Colon (tissue), 2 donors: ENCODE results near the gene TENM4.
"Not testable (repeated sequence)": the region's sequence is repeated elsewhere in the genome, so short reads cannot be mapped to it uniquely, and the experiment has no call there.

ENCODE experiments used
- FAIRE-seq: peaks from 2 replicates; lab custom pipeline; 2012; peaks lifted over from hg19 to GRCh38; lab: Jason Lieb, UNC
- donor health status: control.
- donor health status: control.

The TENM4 gene

DNA sequence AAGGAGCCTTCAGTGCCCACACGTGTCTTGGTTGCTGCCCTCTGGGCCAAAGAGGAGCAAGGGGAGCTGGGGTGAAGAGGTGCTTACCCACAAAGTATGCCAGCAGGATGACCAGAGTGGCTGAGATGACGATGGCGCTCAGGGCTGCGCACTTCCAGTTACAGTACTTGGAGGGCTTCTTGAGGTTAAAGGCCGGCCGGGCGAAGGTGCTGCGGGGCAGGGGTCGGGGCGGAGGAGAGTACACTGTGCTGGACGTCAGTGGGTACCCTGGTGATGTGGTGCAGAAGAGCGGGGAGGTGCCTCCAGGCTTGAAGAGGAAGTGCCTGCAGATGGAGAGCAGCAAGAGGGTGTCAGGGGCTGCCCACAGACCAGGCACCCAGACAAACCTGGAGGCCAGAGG lies 551.1 kb downstream of the TENM4 start:
- FAIRE-seq = no peak

DNA sequence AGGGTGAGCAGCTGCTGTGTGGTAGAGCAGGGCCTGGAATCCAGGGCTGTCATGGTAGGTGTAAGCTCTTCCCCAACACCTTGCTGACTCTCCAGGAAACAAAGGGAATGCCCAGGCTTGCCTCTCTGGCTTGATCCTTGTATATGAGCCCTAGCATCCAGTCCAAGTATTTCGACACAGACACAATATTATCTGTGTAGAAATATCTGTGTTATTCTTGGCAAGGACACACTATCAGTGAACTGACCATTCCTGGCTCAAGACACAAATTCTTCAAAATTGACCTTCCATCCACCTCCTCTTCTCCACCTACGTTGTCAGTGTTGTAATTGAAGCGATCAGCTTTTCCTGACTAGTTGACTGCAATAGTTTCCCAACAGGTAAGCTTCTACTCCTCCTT lies 554.2 kb downstream of the TENM4 start:
- no peak for FAIRE-seq

DNA sequence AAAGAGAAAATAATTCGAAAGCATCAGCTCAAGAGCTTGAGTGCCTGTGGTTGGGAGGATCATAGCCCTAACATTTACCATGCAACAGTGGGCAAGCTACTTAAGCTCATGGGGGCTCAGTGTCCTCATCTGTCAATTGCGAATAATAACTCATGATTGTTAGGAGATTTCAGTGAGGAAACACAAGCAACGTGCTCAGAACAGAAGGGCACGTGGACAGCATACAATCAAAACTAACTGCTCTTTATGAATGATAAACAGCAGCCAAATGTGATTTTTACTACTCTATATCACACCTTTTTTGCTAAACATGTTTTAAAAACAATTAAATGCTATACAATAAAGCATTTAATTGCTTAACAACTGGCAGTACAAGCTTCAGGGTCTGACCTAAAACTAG lies 556.1 kb downstream of the TENM4 start:
- no peak for FAIRE-seq

DNA sequence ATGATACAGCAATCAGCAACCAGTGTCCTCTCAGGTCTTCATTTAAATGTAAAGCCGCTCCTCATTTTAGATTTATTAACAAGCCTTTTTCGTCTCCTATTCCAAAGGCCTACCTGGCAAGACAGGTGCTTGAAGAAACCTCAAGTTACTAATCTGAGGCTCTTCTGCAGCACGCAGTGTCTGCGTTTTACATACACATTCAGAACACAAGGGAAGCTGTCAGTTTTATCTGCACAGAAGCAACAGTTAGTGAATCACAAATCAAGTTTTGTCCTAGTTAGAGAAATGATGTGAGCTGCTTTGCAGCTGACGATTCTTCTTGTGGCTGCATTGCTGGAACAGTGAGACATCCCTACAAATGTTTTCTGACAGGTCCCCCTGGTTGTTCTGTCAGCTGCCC lies 557.3 kb downstream of the TENM4 start:
- no peak for FAIRE-seq

DNA sequence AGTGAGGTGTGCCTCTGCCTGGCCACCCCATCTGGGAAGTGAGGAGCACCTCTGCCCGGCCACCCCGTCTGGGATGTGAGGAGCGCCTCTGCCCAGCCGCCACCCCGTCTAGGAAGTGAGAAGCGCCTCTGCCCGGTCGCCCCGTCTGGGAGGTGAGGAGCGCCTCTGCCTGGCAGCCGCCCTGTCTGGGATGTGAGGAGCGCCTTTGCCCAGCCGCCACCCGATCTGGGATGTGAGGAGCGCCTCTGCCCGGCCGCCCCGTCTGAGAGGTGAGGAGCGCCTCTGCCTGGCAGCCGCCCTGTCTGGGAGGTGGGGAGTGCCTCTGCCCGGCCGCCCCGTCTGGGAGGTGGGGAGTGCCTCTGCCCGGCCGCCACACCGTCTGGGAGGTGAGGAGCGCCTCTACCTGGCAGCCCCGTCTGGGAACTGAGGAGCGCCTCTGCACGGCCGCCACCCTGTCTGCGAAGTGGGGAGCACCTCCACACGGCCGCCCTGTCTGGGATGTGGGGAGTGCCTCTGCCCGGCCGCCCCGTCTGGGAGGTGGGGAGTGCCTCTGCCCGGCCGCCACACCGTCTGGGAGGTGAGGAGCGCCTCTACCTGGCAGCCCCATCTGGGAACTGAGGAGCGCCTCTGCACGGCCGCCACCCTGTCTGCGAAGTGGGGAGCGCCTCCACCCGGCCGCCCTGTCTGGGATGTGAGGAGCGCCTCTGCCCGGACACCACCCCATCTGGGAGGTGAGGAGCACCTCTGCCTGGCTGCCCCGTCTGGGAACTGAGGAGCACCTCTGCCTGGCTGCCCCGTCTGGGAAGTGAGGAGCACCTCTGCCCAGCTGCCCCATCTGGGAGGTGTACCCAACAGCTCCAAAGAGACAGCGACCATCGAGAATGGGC lies 561.5 kb downstream of the TENM4 start:
- not testable (repeated sequence) for FAIRE-seq

DNA sequence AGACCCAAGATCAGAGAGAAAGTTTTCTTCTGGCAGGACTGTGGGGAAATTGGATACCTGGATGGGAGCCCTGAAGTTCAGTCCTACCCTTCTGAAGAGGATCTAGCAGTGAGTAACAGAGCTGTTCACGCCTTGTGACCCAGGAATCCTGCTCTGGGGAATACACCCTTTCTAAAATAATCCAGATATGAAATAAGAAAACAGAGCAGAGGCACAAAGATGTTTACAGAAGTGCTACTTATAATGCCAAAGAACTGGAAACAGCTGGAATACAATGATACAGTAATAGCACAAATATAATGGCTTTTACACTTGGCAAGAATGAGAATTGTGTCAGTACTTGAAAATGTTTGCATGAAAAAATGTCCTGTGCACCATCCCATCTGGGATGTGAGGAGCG lies 562.2 kb downstream of the TENM4 start:
- no peak for FAIRE-seq

DNA sequence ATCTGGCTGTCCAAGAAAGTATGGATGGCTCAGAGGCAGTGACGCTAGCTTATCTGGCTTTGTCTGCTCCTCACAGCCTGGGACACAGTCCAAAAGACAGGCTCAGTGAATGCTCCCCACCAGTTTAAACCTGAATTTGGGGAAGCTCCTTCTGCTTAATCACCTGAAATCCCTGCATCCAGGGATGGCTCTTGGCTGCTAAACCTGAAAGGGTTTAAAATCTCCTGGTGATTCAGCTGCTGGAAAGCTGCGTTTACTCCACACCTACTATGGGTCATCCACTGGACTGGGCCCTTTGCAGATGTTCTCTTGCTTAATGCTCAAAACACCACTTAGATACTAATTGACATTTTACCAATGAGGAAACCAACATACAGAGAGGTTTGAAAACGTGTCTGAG lies 564.2 kb downstream of the TENM4 start:
- no peak for FAIRE-seq

DNA sequence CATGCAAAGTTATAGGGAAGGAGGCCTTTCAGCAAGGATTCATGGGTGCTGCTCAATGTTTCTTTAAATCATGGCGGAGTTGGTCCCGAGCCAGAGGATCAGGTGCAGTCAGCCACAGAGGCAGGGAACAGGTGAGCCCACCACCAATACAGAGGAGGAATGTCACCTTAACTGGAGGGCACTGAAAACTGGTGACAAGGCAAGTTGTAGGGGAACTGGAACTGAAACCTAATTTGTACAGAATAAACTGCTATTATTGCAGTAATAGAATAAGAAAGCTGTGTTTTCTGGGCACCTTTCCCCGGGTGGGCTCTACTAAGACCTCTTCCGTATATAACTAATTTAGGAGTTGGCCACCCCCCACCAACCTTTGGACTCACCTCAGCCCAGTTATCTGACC lies 570.2 kb downstream of the TENM4 start:
- FAIRE-seq = no peak

DNA sequence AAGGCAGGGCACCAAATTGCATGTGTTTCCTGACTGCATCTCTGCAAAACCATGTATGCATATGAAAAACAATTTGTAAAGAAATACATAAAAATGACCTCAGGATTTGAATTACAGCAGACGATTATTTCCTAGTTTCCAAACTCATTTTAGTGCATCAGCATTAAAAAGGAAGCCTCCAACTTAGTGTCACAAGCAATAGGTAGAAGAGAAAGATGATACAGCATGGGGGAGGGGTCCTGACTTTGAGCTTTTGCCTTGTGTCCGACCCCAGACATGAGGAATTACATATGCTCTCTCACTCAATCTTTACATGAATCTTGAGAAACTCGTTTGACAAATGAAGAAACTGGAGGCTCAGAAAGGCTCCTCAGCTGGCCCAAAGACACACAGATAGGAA lies 571.5 kb downstream of the TENM4 start:
- no peak for FAIRE-seq

DNA sequence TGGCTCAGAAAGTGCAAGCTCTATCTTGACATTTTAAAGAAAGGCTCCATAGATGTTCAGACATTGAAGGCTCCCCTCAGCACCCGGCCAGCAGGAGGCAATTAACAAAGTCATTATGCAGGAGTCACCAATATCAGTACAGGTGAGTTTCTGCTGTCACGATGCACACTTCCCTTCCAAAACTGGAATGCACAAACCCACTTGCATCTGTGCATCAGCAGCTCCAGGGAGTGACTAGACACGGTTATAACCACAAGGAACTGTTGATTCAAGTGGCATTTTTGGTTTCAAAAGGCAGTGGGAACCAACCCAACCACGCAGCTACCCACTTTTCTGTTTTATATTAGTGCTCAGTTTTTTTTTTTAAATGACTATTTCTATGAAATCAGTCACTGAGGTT lies 572.3 kb downstream of the TENM4 start:
- FAIRE-seq = no peak

DNA sequence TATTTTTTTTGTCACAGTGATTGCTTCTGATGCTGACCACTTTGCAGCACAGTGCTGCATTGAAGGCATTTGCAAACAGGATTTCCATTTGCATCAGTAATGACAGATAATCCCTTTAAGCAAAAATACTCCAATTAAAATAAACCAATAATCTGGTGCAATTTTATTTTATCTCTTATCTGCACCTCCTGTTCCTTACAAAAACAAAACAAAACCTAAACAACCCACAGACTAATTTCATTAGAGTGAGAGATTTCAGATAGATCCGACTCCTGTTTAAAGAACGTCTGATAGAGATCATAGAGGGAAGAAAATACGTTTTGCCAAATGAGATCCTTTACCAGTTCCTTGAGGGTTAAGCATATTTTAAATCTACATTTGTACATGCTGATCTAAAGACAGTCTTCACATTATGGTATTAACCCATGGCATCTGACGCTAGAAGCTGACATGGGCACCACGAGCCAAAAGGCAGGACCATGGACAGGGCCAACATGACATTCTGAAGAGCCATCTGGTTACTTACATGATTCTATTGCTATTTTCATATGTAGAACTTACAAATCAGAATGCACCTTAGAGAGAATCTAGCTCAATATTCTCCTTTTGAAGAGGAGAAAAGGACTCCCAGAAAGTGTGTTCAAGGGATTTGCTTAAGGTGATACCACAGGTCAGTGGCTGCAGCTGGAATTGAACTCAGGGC lies 580.0 kb downstream of the TENM4 start:
- FAIRE-seq = no peak

DNA sequence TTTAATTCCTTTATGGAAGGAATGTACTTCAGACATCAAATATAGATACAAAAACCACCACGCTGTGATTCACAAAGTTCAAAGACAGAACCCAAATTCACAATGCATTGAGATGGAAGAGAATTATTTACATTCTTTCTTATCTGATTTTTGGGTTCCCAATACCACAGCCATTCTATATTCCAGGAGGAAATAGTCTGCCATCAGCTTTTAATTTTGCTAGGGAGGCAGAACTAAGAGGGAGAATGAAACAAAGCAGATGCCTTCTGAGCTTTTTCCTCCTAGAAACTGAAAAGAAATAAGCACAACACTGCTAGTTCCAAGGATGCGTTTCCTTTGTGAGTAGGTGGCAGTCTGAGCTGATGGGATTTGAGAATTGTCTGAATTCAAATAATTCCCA lies 583.1 kb downstream of the TENM4 start:
- no peak for FAIRE-seq

DNA sequence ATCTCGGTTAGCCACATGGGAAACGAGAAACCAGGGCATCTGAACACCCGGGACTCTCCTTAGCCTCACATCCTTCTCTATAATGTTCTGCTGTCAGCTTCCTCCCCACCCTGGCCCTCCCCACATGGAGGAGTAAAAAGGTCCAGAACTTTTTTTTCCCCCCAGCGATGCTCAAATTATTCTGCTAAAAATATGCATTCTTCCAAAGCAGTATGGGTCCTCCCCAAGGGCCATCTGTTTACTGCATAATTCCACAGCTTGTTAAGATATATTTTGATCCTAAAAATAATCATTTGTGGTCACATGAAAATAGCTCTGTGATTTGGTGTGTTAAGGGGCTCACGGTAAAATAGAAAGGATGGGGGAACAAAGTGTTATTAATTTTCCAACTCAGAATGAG lies 584.6 kb downstream of the TENM4 start:
- FAIRE-seq = no peak

DNA sequence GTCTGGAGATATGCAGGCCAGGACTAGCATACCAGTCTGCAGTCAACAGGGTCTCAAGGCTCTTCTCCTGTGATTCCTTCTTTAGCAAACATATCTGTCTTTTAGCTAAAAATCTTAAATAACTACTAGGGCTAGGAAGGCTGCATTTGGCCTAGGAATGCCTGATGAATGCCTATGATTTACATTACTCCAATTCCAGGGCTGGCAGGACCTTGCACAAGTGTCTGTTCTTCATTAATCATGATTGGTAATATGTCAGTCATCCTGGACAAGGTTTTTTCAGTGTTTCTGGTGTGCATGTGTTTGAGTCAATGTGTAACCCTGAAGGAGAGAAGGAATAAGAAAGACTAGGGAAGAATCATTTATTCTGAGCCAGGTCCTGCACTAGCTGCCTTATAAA lies 585.7 kb downstream of the TENM4 start:
- no peak for FAIRE-seq

DNA sequence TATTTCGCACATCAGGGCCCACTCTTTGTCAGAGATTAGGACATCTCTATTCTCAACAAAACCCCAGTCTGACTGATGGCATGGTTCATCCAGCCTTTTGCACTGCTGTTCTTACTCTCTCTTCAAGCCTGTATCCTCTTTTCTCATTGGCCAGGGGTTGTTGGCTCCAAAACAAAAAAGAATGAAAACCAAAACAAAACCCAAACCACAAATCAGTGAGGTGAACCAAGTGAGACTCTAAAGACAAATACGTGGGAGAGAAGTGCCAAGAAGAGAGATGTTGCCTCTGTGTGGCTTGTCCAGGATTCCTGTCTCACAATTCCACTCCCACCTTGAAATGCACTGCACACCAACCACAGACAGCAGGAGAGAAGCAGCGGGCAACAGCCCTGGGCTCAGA lies 587.3 kb downstream of the TENM4 start:
- no peak for FAIRE-seq

DNA sequence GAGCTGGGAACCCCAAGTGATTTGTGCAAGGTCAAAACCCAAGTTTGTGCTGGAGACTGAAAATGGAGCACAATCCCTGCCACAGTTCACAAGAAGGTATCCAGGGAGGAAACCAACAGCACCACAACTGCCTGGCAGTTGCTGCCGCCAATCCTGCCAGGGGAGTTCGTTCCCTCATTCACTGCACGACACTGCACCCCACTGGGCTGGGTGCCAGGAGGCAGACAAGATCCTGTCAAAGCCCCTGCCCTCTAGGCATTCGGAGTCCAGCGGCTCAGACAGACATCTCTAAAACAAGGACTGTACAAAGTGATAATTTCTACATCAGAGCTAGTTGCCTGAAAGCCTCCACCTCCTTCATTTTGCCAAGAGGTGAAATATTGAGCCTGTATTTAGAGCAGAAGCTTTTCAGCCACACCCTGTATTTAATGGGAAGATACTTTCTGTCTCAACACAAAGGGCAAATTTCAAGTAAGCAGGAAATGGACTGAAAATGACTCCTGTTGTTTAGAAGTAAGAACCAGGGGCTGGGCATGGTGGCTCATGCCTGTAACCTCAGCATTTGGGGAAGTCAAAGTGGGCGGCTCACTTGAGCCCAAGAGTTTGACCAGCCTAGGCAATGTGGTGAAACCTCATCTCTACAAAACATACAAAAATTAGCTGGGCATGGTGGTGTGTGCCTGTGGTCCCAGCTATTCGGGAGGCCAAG lies 588.8 kb downstream of the TENM4 start:
- FAIRE-seq = no peak

DNA sequence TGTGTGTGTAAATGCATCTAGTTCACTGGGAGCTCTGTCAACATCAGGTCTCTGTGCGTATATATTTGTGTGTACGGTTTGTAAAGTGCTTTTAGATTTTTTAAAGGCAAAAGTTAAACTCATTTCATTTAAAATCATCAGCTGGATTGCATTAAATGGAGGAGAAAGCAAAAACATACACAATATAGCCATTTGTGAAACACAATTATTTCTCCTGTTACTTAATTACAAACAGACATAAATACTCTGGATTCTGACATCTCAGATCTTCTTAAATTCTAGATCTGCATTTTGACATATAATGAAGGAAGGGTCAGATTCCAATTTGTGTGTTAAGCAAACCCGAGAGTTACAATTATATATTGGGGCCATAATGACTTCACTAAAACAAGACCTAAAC lies 590.8 kb downstream of the TENM4 start:
- FAIRE-seq = no peak

DNA sequence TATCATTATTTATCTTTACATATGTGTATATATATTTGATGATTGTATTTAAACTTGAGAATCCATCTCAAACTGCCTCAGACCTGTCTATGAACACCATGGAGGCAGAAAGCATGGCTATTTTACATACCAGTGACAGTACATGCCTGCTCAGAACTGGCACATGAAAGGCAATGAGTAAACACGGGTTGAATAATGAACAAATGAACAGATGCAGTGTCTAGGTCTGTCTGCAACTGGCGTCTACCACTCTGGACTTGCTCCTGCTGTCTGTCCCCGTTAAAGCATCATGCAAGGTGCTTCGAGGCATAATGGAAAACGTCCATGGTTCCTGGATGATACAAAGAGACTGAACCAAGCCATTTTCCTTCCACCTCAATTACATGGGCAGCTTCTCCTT lies 594.6 kb downstream of the TENM4 start:
- no peak for FAIRE-seq

DNA sequence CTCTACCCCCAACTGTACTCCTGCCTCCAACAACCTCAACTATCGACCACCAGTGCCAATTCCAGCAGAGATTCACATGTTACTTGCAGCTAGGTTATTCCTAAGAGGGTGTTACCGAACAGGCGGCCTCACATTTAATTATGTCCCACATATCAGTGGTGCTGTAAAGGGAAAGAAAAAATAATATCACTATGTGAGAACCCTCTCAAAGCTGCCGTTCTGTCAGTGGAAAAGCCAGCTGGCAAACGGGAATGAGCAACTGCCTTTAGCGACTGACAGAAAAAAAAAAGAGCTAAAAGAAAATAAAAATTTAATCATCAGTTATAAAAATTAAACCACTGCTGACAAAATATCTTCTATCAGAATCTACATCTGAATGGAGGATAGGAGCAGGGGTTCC lies 595.3 kb downstream of the TENM4 start:
- FAIRE-seq = no peak

DNA sequence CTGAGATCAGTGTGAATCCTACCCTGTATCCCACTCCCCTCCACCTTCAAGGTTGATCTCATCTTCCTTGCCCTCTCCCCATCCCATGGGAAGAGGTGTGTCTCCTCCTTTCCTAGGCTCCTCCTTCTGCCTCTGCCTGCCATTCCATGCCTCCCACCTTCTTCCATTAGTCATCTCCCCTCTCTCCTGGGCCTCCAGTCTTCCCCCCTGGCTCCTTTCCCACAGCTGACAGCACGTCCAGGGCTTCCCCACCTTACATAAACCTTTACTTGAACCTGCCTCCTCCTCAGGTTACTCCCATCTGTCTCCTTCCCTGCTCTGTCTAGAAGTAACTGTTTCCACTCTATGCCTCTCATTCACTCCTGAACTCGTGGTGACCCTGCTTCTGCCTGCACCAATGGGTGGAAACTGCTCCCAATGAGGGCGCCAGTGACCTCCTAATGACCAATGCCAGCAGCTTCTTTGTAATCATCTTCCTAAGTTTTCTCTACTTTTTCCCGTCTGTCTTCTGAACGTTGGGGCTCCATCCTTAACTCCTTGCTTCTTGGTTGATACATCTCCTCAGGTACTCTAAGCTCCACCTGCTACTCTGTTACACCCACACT lies 599.3 kb downstream of the TENM4 start:
- no peak for FAIRE-seq

DNA sequence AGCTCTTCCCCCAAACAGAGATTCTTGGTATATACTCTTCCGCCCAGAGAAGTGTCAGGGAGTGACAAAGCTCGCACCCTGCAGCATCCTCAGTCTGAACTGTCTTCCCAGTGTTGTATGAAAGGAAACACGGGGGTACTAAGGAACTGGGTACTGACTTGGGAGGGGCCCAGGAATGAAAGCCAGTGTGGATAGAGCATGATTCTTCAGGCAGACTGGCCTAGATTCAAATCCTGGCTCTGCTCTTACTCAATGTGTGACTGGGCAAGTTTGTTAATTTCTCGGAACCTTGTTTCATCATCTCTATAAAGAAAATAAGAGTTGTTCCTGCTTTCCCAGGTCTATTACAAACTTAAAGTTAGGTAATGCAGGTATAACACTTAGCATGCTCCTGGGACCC lies 600.2 kb downstream of the TENM4 start:
- FAIRE-seq = no peak

DNA sequence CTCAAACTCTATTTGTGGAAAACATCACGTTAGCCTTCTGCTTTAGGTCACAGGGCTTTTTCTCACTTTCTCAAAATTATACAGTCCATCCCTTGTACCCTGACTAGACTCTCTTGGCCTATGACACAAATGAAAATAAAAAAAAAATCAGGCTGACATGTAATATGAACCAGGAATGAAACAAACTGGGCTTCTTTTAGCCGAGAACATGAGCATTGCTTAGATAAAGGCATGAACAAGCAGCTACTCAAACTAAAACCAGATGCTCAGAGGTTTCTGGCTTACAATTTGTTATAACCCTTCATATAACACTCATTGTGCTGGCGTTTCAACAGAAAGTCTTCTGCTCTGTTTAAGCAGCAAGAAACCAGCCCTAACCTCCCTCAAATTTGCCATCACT lies 600.6 kb downstream of the TENM4 start:
- no peak for FAIRE-seq

DNA sequence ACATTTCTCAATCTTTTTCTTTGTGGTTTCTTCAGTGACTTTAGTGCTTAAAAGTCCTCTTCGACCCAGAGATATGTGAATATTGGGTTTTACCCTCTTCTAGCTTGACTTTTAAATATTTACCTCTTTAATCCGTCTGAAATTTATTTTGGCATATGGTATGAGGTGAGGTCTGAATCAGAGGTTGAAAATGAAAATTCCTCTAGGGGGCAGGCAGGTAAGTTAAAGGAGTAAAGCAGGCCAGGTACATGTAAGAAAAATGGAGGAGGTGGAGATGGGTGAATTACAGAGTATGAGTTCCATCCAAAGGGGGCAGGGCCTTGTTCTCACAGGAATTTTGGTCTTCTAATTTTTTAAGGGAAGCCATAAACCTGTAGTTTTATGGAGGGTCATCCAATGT lies 602.4 kb downstream of the TENM4 start:
- FAIRE-seq = no peak
